ENCODE measurements around the gene KRT6C. TPM values are rescaled to one million over a fixed set of nuclear protein-coding genes. Genes with fewer than 3 reads are reported as not detected.
"Not testable (repeated sequence)": the region's sequence is repeated elsewhere in the genome, so short reads cannot be mapped to it uniquely, and the experiment has no call there.

The KRT6C gene
- total and polyA plus RNA-seq, 2 experiments from 2014 or later, result not detected

GRCh38 chr12:52458861-52459260 is 14.7 kb downstream of the KRT6C start:
- no peaks in the 10 kb centered on the region for H3K36me3 ChIP-seq
- no peaks in the 10 kb centered on the region for H3K4me1 ChIP-seq (ENCODE audit: low read depth)
- H3K27ac ChIP-seq, result no peak overlapping the region
- no peak for DNase-seq (ENCODE audit: low read depth in 1 of 2, low spot score in 1 of 2)
- H3K4me3 ChIP-seq, result no peak overlapping the region
- no peak for TF ChIP-seq CTCF (IDR thresholded peaks at IDR 0.05; ENCODE audit: low read depth, low read length)
- no peaks in the 10 kb centered on the region for H3K9me3 ChIP-seq (ENCODE audit: low read depth)
- H3K27me3 ChIP-seq, result peaks cover 7% of the 10 kb centered on the region

GRCh38 chr12:52455821-52456220 is 17.8 kb downstream of the KRT6C start:
- peak in 1 of 2 donors; percentile 85 for DNase-seq (ENCODE audit: low read depth in 1 of 2, low spot score in 1 of 2)
- peaks cover 6% of the 10 kb centered on the region for H3K27me3 ChIP-seq
- no peak for TF ChIP-seq CTCF (IDR thresholded peaks at IDR 0.05; ENCODE audit: low read depth, low read length)
- H3K36me3 ChIP-seq, result no peaks in the 10 kb centered on the region
- H3K4me1 ChIP-seq (ENCODE audit: low read depth), result no peaks in the 10 kb centered on the region
- H3K27ac ChIP-seq, result no peak overlapping the region
- no peak overlapping the region for H3K4me3 ChIP-seq
- no peaks in the 10 kb centered on the region for H3K9me3 ChIP-seq (ENCODE audit: low read depth)

- Histone ChIP-seq H3K36me3 (no peaks in the 10 kb centered on the region), H3K27me3 (no peaks in the 10 kb centered on the region), H3K9me3 (ENCODE audit: low read depth) (no peaks in the 10 kb centered on the region), H3K4me3 (no peak overlapping the region), H3K4me1 (ENCODE audit: low read depth) (no peaks in the 10 kb centered on the region), H3K27ac (no peak overlapping the region)
- peak in 1 of 2 donors; percentile 23 for DNase-seq (ENCODE audit: low read depth in 1 of 2, low spot score in 1 of 2)
- TF ChIP-seq CTCF (IDR thresholded peaks at IDR 0.05; ENCODE audit: low read depth, low read length), result no peak
Measured at GRCh38 chr12:52454411-52455201, 19.0 kb downstream of the KRT6C start.

GRCh38 chr12:52452101-52452500 is 21.5 kb downstream of the KRT6C start, which contains the start of gene KRT6B:
KRT6B (minus strand) TSS chr12:52452146; CDS start chr12:52452078, 68 bp downstream.
- no peak for DNase-seq (ENCODE audit: low read depth in 1 of 2, low spot score in 1 of 2)
- Histone ChIP-seq H3K4me3 (no peak within 1 kb of the TSS), H3K27ac (no peak within 1 kb of the TSS), H3K4me1 (ENCODE audit: low read depth) (no peaks in the 10 kb centered on the region), H3K27me3 (no peaks in the 10 kb centered on the region), H3K36me3 (no peaks in the 10 kb centered on the region), H3K9me3 (ENCODE audit: low read depth) (no peaks in the 10 kb centered on the region)
- no peak for TF ChIP-seq CTCF (IDR thresholded peaks at IDR 0.05; ENCODE audit: low read depth, low read length)

- H3K27me3 ChIP-seq, result peaks cover 7% of the 10 kb centered on the region
- no peaks in the 10 kb centered on the region for H3K36me3 ChIP-seq
- H3K9me3 ChIP-seq (ENCODE audit: low read depth), result no peaks in the 10 kb centered on the region
- TF ChIP-seq CTCF (IDR thresholded peaks at IDR 0.05; ENCODE audit: low read depth, low read length), result no peak
- DNase-seq (ENCODE audit: low read depth in 1 of 2, low spot score in 1 of 2), result no peak
- H3K27ac ChIP-seq, result no peak overlapping the region
- no peaks in the 10 kb centered on the region for H3K4me1 ChIP-seq (ENCODE audit: low read depth)
- H3K4me3 ChIP-seq, result no peak overlapping the region
Measured at GRCh38 chr12:52448228-52448627, 25.4 kb downstream of the KRT6C start.

GRCh38 chr12:52447196-52447595 is 26.4 kb downstream of the KRT6C start:
- not testable (repeated sequence) for H3K36me3 ChIP-seq; H3K4me1 ChIP-seq (ENCODE audit: low read depth); DNase-seq (ENCODE audit: low read depth in 1 of 2, low spot score in 1 of 2); H3K9me3 ChIP-seq (ENCODE audit: low read depth); H3K27ac ChIP-seq; H3K4me3 ChIP-seq; H3K27me3 ChIP-seq
